ENCODE results near the gene ATP10A.

ATP10A gene

GRCh38 chr15:25631971-25632370 is 231.2 kb downstream of the ATP10A start:
- H3K9me3 ChIP-seq (ENCODE audit: control extremely low read depth in 1 of 5, control insufficient read depth in 4 of 5, insufficient read depth in 2 of 5, low read depth in 1 of 5, low read length in 4 of 5), result peaks cover 0 to 3% (median 0%) of the 10 kb centered on the region in 5 experiments
- POLR2A ChIA-PET, result no interaction called here
- no peak overlapping the region for H3K27ac ChIP-seq (ENCODE audit: insufficient read depth in 1 of 2, low read depth in 1 of 2, low read length in 2 of 2, poor library complexity in 1 of 2, severe bottlenecking in 2 of 2)
- no peaks in the 10 kb centered on the region for H3K36me3 ChIP-seq (ENCODE audit: control insufficient read depth in 4 of 4, insufficient read depth in 4 of 4, low read length in 3 of 4)
- no peaks in the 10 kb centered on the region for H3K27me3 ChIP-seq (replicated peaks in 2 of 5; ENCODE audit: control insufficient read depth in 4 of 5, insufficient read depth in 5 of 5, low read length in 4 of 5)
- no peak overlapping the region for H3K4me3 ChIP-seq (ENCODE audit: control insufficient read depth in 1 of 7, extremely low read depth in 1 of 7, insufficient read depth in 4 of 7, low read depth in 2 of 7, low read length in 6 of 7)
- CTCF ChIA-PET, result no interaction called here
- 83% methylated on average over 7 of the region's 8 CpGs for WGBS (ENCODE audit: insufficient coverage)
- H3K4me1 ChIP-seq (ENCODE audit: control extremely low read depth in 1 of 4, control insufficient read depth in 4 of 4, insufficient read depth in 4 of 4, low read length in 3 of 4), result no peaks in the 10 kb centered on the region
- no peak for DNase-seq
